Measurements from ENCODE around the gene UAP1L1.
A peak's percentile ranks its signal among the peaks of the same experiment; 100 is the strongest.

- TF ChIP-seq CTCF (IDR thresholded peaks at IDR 0.05; ENCODE audit: low read length) (peak; percentile 52; the same call in 1 of the 2 replicates), EZH2 (IDR thresholded peaks at IDR 0.05; ENCODE audit: borderline replicate concordance, low read length) (no peak)
These were observed 27.5 kb upstream of the UAP1L1 start for GRCh38 chr9:137049544-137050449.
